Endothelial cell of umbilical vein (primary cell): ENCODE results near the gene XYLT1. TPM values are rescaled to one million over a fixed set of nuclear protein-coding genes. Genes with fewer than 3 reads are reported as not detected.

ENCODE experiments used
- BruUV-seq: library from RNA; stranded (reverse); fragments of 400-500 nt; replicated peaks from 2 replicates; lab custom pipeline; 2021; lab: Mats Ljungman, UMichigan
- CTCF ChIA-PET: fragments of 300-600, 350-600 bp; sonication (Branson Sonifier 250); formaldehyde crosslinking; loops from one replicate; lab custom pipeline; 2021; ENCODE audit warnings: antibody characterized with exemption, inconsistent platforms; lab: Charles Lee
- POLR2A ChIA-PET: fragments of 300-600, 350-600 bp; sonication (Branson Sonifier 250); formaldehyde crosslinking; loops from one replicate; lab custom pipeline; 2021; ENCODE audit warnings: antibody characterized with exemption, inconsistent platforms; lab: Charles Lee
- DNase-seq: peaks from one replicate; pipeline ENCODE4 v3.0.0-alpha.2; 2011; ENCODE audit warnings: low read depth, low spot score
- FAIRE-seq: peaks from 2 replicates; lab custom pipeline; 2011; peaks lifted over from hg19 to GRCh38; lab: Jason Lieb, UNC
- H2AFZ ChIP-seq: 2 replicates; pipeline ENCODE4 v1.6.0; 2012; ENCODE audit warnings: low read depth, low read length, control low read depth, inconsistent platforms
- H3K27ac ChIP-seq: 2 replicates; pipeline ENCODE4 v1.5.1; 2011; ENCODE audit warnings: low read depth, mild to moderate bottlenecking, control low read depth, low read length, moderate library complexity; ENCODE audit not compliant: insufficient read depth
- H3K27me3 ChIP-seq, 2 experiments: 2 replicates each; pipeline versions ENCODE4 v1.6.0 to v1.6.1; 2011; ENCODE audit warnings: low read length in 2 of 2, mixed read lengths in 1 of 2; ENCODE audit not compliant: control insufficient read depth in 2 of 2, insufficient read depth in 2 of 2
- H3K36me3 ChIP-seq, 2 experiments: 2 replicates in 1 of 2; 3 replicates in 1 of 2; pipeline ENCODE4 v1.5.1; 2011; ENCODE audit warnings: low read length in 2 of 2, mild to moderate bottlenecking in 1 of 2, moderate library complexity in 1 of 2; ENCODE audit not compliant: control insufficient read depth in 2 of 2, insufficient read depth in 2 of 2; ENCODE audit errors: extremely low read depth in 1 of 2
- H3K4me1 ChIP-seq: 3 replicates; pipeline ENCODE4 v1.5.1; 2011; ENCODE audit warnings: mild to moderate bottlenecking, low read length; ENCODE audit not compliant: control insufficient read depth, insufficient read depth; ENCODE audit errors: extremely low read depth
- H3K4me2 ChIP-seq: 2 replicates; pipeline ENCODE4 v1.6.1; 2011; ENCODE audit warnings: low read length, control low read depth, mixed read lengths; ENCODE audit not compliant: insufficient read depth
- H3K4me3 ChIP-seq, 3 experiments: fragments of 200-600 bp in 1 of 3; sonication (generic), shearing (Covaris generic) in 1 of 3; replicated peaks in 1 of 3; 2 replicates each; pipeline ENCODE4 v1.5.1; 2011 to 2016; ENCODE audit warnings: control low read depth in 3 of 3, low read length in 3 of 3, mild to moderate bottlenecking in 2 of 3, inconsistent platforms in 1 of 3, low read depth in 1 of 3, moderate library complexity in 1 of 3; ENCODE audit not compliant: insufficient read depth in 1 of 3
- H3K79me2 ChIP-seq: 2 replicates; pipeline ENCODE4 v1.6.0; 2012; ENCODE audit warnings: low read length, inconsistent platforms; ENCODE audit not compliant: control insufficient read depth, insufficient read depth
- H3K9ac ChIP-seq: replicated peaks from 2 replicates; pipeline ENCODE3; 2011; ENCODE audit warnings: low read length, control low read depth; ENCODE audit not compliant: insufficient read depth; ENCODE audit errors: extremely low read depth
- H3K9me1 ChIP-seq: replicated peaks from 3 replicates; pipeline ENCODE4 v1.6.0; 2011; ENCODE audit warnings: mild to moderate bottlenecking, low read length; ENCODE audit not compliant: control insufficient read depth, insufficient read depth; ENCODE audit errors: extremely low read depth
- H3K9me3 ChIP-seq: replicated peaks from 2 replicates; pipeline ENCODE4 v1.5.1; 2012; ENCODE audit warnings: low read length, inconsistent platforms; ENCODE audit not compliant: control insufficient read depth, insufficient read depth
- H4K20me1 ChIP-seq: replicated peaks from 2 replicates; pipeline ENCODE3; 2011; ENCODE audit warnings: mild to moderate bottlenecking, low read length; ENCODE audit not compliant: control insufficient read depth, insufficient read depth; ENCODE audit errors: extremely low read depth
- CTCF ChIP-seq, 2 donors: IDR thresholded peaks; 1 replicate in 1 of 2; 2 replicates in 1 of 2; pipeline ENCODE4 v1.5.1; 2011; ENCODE audit warnings: low read length in 2 of 2, mild to moderate bottlenecking in 2 of 2, moderate library complexity in 2 of 2, control low read depth in 1 of 2, inconsistent platforms in 1 of 2, low read depth in 1 of 2; ENCODE audit not compliant: insufficient read depth in 1 of 2; ENCODE audit errors: extremely low read depth in 1 of 2
- EZH2 ChIP-seq: IDR thresholded peaks from 2 replicates; pipeline ENCODE4 v1.6.1; 2012; ENCODE audit warnings: borderline replicate concordance, low read depth, mild to moderate bottlenecking, moderate library complexity, low read length, inconsistent platforms; ENCODE audit not compliant: severe bottlenecking
- FOS ChIP-seq: IDR thresholded peaks from 2 replicates; pipeline ENCODE4 v1.6.1; 2011; ENCODE audit warnings: mild to moderate bottlenecking, low read length, moderate library complexity, borderline replicate concordance; ENCODE audit not compliant: insufficient read depth
- GATA2 ChIP-seq: IDR thresholded peaks from 2 replicates; pipeline ENCODE4 v1.7.0; 2011; ENCODE audit warnings: low read depth, mild to moderate bottlenecking, moderate library complexity, mixed read lengths, low read length; ENCODE audit not compliant: insufficient read length, insufficient read depth
- JUN ChIP-seq: IDR thresholded peaks from 2 replicates; pipeline ENCODE4 v1.6.1; 2011; ENCODE audit warnings: borderline replicate concordance, low read depth; ENCODE audit not compliant: insufficient read length, insufficient read depth
- MAX ChIP-seq: IDR thresholded peaks from 2 replicates; pipeline ENCODE4 v1.6.1; 2011; ENCODE audit not compliant: insufficient read depth, insufficient read length
- MYC ChIP-seq: IDR thresholded peaks from one replicate; pipeline ENCODE4 v1.6.1; 2011; ENCODE audit warnings: mild to moderate bottlenecking, low read depth, low read length
- POLR2A ChIP-seq: IDR thresholded peaks from 2 replicates; pipeline ENCODE4 v1.6.1; 2012; ENCODE audit warnings: low read depth, mild to moderate bottlenecking, control low read depth, low read length
- POLR2AphosphoS5 ChIP-seq: IDR thresholded peaks from 2 replicates; pipeline ENCODE4 v1.6.1; 2012; ENCODE audit warnings: low read depth, mild to moderate bottlenecking, control low read depth, low read length, moderate library complexity; ENCODE audit not compliant: insufficient read depth
- dilution Hi-C: fragments of 300-500 bp; cut with MboI; formaldehyde crosslinking; loops from one replicate; pipeline ENCODE4 v1.15.0; 2019; ENCODE audit warnings: low sequenced_read_pairs; ENCODE audit not compliant: extremely low pct_ligation_motif_present
- intact Hi-C: fragments of 100-400 bp; cut with micrococcal nuclease; formaldehyde crosslinking; loops from one replicate; pipeline ENCODE4 v1.10.0; 2022
- polyA plus RNA-seq, 4 experiments: library from polyadenylated mRNA; depleted of rRNA in 3 of 4; stranded (reverse) in 3 of 4; unstranded in 1 of 4; fragments of >200 nt; gene quantifications; 2 replicates each; pipeline versions ENCODE4 v1.2.1 to v1.2.3, GENCODE V29; 2011 to 2012; ENCODE audit warnings: missing spikeins in 1 of 4
- total RNA-seq: library from RNA; stranded (reverse); gene quantifications from 2 replicates; pipeline ENCODE4 v1.2.3, GENCODE V29; 2021

The XYLT1 gene
- total and polyA plus RNA-seq, 2 donors (not counting 3 experiments of a cell fraction or from before 2014, with no cell fraction given): 0.63 to 2.9 TPM

- intact Hi-C loops (no loop called here), dilution Hi-C loops (no loop called here)
- Histone ChIP-seq H3K79me2 (no peaks in the 10 kb centered on the region), H3K27me3 (no peaks in the 10 kb centered on the region), H3K4me3 (no peak overlapping the region), H3K9me1 (no peaks in the 10 kb centered on the region), H3K4me2 (no peak overlapping the region), H4K20me1 (no peaks in the 10 kb centered on the region), H3K4me1 (no peaks in the 10 kb centered on the region), H3K9ac (no peak overlapping the region), H3K36me3 (no peaks in the 10 kb centered on the region), H2AFZ (no peak overlapping the region), H3K27ac (no peak overlapping the region), H3K9me3 (no peaks in the 10 kb centered on the region)
- FAIRE-seq: no peak
- TF ChIP-seq POLR2A (no peak), GATA2 (no peak), POLR2AphosphoS5 (no peak), JUN (no peak), MYC (no peak), CTCF (IDR thresholded peaks at IDR 0.05; ENCODE audit: extremely low read depth in 1 of 2, insufficient read depth in 1 of 2, low read depth in 1 of 2, low read length in 2 of 2) (no peak), FOS (no peak), EZH2 (no peak), MAX (no peak)
- DNase-seq: no peak
- ChIA-PET POLR2A (no interaction called here), CTCF (no interaction called here)
- no TSS peak for BruUV-seq
These were observed 130.8 kb downstream of the XYLT1 start for GRCh38 chr16:17339764-17340541.
